ENCODE data around the gene DNAJC18.

DNA sequence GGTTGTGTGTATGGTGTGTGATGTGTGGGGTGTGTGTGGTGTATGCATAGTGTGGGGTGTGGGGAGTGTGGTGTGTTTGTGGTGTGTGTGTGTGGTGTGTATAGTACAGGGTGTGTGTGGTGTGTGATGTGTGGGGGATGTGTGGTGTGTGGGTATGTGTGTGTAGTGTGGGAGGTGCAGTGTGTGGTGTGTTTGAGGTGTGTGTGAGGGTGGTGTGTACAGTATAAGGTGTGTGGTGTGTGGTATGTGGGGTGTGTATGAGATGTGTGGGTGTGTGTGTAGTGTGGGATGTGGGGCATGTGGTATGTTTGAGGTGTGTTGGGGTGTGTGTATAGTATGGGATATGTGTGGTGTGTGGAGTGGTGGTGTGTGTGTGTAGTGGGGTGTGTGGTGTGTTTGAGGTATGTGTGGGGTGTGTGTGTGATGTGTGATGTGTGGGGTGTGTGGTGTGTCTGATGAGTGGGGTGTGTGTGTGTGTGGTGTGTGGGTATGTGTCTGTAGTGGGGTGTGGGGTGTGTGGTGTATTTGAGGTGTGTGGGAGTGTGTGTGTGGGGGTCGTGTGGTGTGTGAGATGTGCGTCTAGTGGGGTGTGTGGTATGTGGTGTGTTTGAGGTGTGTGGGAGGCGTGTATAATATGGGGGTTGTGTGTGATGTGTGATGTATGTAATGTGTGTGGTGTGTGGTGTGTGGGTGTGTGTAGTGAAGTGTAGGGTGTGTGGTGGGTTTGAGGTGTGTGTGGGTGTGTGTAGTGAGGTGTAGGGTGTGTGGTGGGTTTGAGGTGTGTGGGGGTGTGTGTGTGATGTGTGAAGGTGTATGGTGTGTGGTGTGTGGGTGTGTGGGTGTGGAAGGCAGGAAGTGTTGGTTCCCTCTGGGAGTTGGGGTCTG lies 14.6 kb upstream of the DNAJC18 start:
- TF ChIP-seq, protein P1, sequence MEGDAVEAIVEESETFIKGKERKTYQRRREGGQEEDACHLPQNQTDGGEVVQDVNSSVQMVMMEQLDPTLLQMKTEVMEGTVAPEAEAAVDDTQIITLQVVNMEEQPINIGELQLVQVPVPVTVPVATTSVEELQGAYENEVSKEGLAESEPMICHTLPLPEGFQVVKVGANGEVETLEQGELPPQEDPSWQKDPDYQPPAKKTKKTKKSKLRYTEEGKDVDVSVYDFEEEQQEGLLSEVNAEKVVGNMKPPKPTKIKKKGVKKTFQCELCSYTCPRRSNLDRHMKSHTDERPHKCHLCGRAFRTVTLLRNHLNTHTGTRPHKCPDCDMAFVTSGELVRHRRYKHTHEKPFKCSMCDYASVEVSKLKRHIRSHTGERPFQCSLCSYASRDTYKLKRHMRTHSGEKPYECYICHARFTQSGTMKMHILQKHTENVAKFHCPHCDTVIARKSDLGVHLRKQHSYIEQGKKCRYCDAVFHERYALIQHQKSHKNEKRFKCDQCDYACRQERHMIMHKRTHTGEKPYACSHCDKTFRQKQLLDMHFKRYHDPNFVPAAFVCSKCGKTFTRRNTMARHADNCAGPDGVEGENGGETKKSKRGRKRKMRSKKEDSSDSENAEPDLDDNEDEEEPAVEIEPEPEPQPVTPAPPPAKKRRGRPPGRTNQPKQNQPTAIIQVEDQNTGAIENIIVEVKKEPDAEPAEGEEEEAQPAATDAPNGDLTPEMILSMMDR (conservative IDR thresholded peaks at IDR 0.05; ENCODE audit: low read depth in 2 of 2): no peak
- TF ChIP-seq JUNB (IDR thresholded peaks at IDR 0.05; ENCODE audit: unreplicated experiment) (no peak), EZH2phosphoT487 (IDR thresholded peaks at IDR 0.05; ENCODE audit: unreplicated experiment) (no peak)
